SK-N-MC (cell line): ENCODE data around the gene WWTR1.
A peak's percentile ranks its signal among the peaks of the same experiment; 100 is the strongest.

Experiments used
- DNase-seq: peaks from one replicate; pipeline ENCODE4 v3.0.0-alpha.2; 2011; ENCODE audit warnings: low read depth, low spot score
- H3K27ac ChIP-seq: fragments of 200-600 bp; sonication (generic); 2 replicates; pipeline ENCODE4 v1.5.1; 2016; ENCODE audit warnings: mixed run types
- H3K36me3 ChIP-seq: fragments of 200-600 bp; sonication (generic); 2 replicates; pipeline ENCODE4 v1.6.1; 2017; ENCODE audit warnings: antibody characterized with exemption, low read length, mixed read lengths; ENCODE audit not compliant: insufficient read depth
- H3K4me3 ChIP-seq: fragments of 200-600 bp; sonication (generic); 2 replicates; pipeline ENCODE4 v1.5.1; 2016
- H3K9ac ChIP-seq: fragments of 200-600 bp; sonication (generic); 2 replicates; pipeline ENCODE4 v1.8.0; 2017; ENCODE audit warnings: mixed run types, mixed read lengths; ENCODE audit not compliant: insufficient read length
- H3K9me3 ChIP-seq: fragments of 200-600 bp; sonication (generic); 2 replicates; pipeline ENCODE4 v1.6.1; 2017; ENCODE audit warnings: low read depth, mild to moderate bottlenecking, antibody characterized with exemption, low read length, moderate library complexity, mixed read lengths
- EZH2 ChIP-seq: fragments of 200-600 bp; sonication (generic); IDR thresholded peaks from one replicate; pipeline ENCODE4 v1.6.1; 2017; ENCODE audit warnings: antibody characterized with exemption
- FOXP2 ChIP-seq: optimal IDR thresholded peaks from 2 replicates; pipeline ENCODE3; 2011; ENCODE audit warnings: mild to moderate bottlenecking, moderate library complexity; ENCODE audit not compliant: insufficient read depth; ENCODE audit errors: extremely low read length, control extremely low read depth
- POLR2AphosphoS5 ChIP-seq: IDR thresholded peaks from 2 replicates; pipeline ENCODE4 v1.6.1; 2012; ENCODE audit warnings: mild to moderate bottlenecking, low read depth, low read length, borderline replicate concordance

The WWTR1 gene

GRCh38 chr3:149588909-149589308 is 68.9 kb downstream of the WWTR1 start:
- Histone ChIP-seq H3K27ac (peak overlapping the region; percentile 67), H3K9me3 (no peaks in the 10 kb centered on the region), H3K4me3 (peak overlapping the region; percentile 54), H3K36me3 (no peaks in the 10 kb centered on the region), H3K9ac (no peak overlapping the region)
- TF ChIP-seq POLR2AphosphoS5 (no peak), FOXP2 (no peak), EZH2 (no peak)
- DNase-seq: no peak

- Histone ChIP-seq H3K27ac (no peak overlapping the region), H3K9ac (no peak overlapping the region), H3K36me3 (no peaks in the 10 kb centered on the region), H3K9me3 (no peaks in the 10 kb centered on the region), H3K4me3 (no peak overlapping the region)
- no peak for DNase-seq
- TF ChIP-seq POLR2AphosphoS5 (no peak), FOXP2 (no peak), EZH2 (no peak)
These were observed 70.4 kb downstream of the WWTR1 start for GRCh38 chr3:149587383-149587782.

DNA sequence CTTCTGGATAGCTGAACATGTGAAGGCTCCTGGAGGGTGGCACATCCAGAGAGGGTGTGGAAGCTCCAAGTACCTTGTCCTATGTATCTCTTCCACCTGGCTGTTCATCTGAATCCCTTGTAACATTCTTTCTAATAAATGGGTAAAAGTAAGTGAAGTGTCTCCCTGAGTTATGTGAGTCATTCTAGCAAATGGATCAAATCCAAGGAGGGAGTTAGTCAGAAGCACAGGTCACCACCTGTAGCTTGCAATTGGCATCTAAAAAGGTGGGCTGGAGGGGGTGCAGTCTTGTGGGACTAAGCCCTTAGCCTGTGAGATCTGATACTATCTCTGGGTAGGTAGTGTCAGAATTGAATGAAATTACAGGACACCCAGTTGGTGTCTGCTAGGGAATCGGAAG is 71.0 kb downstream of the WWTR1 start:
- H3K9ac ChIP-seq: no peak overlapping the region
- H3K27ac ChIP-seq: no peak overlapping the region
- no peaks in the 10 kb centered on the region for H3K36me3 ChIP-seq
- no peak overlapping the region for H3K4me3 ChIP-seq
- no peaks in the 10 kb centered on the region for H3K9me3 ChIP-seq
- no peak for DNase-seq
- TF ChIP-seq POLR2AphosphoS5 (no peak), EZH2 (no peak), FOXP2 (no peak)

- H3K9me3 ChIP-seq: no peaks in the 10 kb centered on the region
- DNase-seq: no peak
- H3K9ac ChIP-seq: no peak overlapping the region
- no peak overlapping the region for H3K4me3 ChIP-seq
- no peaks in the 10 kb centered on the region for H3K36me3 ChIP-seq
- no peak overlapping the region for H3K27ac ChIP-seq
- no peak for TF ChIP-seq POLR2AphosphoS5
- TF ChIP-seq EZH2: no peak
- no peak for TF ChIP-seq FOXP2
These were observed 72.5 kb downstream of the WWTR1 start for GRCh38 chr3:149585401-149585726.

- no peak for DNase-seq
- TF ChIP-seq POLR2AphosphoS5 (no peak), FOXP2 (no peak), EZH2 (no peak)
- Histone ChIP-seq H3K9ac (no peak overlapping the region), H3K9me3 (no peaks in the 10 kb centered on the region), H3K4me3 (no peak overlapping the region), H3K36me3 (no peaks in the 10 kb centered on the region), H3K27ac (no peak overlapping the region)
These were observed 73.7 kb downstream of the WWTR1 start for GRCh38 chr3:149583921-149584635.

GRCh38 chr3:149582395-149582794 is 75.4 kb downstream of the WWTR1 start:
- Histone ChIP-seq H3K36me3 (no peaks in the 10 kb centered on the region), H3K9ac (no peak overlapping the region), H3K9me3 (no peaks in the 10 kb centered on the region), H3K27ac (no peak overlapping the region; the same call in 1 of the 2 replicates), H3K4me3 (no peak overlapping the region)
- TF ChIP-seq EZH2: no peak
- TF ChIP-seq POLR2AphosphoS5: no peak
- no peak for TF ChIP-seq FOXP2
- DNase-seq: no peak

DNA sequence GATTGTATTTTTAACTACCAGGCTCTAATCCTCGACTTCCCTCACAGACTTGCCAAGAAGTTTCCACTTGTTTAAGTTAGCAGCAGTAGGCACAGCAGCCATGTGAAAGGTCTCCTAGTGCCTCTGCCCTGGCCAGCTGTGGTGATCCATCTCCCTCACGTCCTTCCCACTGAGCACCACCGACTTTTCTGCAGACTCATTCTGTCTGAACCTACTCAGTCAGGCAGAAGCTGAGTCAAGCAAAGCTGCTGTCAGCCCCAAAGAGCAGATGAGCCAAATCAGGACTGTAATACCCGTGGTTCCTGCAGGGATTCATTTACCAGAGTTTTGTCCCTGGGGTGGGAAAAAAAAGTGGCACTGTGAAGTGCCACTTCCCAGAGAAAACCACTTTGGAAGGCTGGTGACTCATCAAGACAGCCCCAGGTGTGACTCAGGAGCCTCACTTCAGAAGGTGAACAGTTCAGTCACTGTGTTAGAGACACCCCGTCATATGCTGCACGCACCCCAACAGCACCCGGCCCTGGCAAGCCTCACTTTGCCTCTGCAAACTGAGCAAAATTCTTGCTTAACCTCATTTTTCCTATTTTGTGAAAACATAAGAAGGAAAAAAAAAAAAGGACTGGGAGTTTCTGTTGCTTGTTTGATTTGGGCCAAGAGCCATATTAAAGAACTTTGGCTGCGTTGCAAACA is 76.0 kb downstream of the WWTR1 start:
- no peaks in the 10 kb centered on the region for H3K9me3 ChIP-seq
- no peak for TF ChIP-seq POLR2AphosphoS5
- TF ChIP-seq FOXP2: no peak
- TF ChIP-seq EZH2: no peak
- H3K4me3 ChIP-seq: peak overlapping the region; percentile 52
- no peak for DNase-seq
- H3K27ac ChIP-seq: peak overlapping the region; percentile 52
- H3K9ac ChIP-seq: no peak overlapping the region
- no peaks in the 10 kb centered on the region for H3K36me3 ChIP-seq

DNA sequence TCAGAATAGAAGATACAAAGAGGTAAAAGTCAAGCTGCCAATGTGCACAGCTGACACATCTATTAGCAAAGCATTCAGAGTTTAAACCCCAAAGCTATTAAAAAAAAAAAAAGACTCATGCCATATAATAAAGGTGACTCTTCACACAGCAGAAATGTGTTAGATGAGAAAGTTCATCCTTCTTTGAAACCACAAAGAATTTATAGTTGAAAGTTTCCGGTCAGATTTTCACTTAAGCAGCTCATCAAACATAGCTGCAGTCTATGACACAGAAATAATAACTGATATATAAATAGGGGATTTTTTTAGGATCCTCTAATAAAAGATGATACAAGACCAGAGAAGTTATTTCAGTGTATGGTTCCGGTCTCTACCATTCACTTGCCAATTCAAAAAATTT is 76.6 kb downstream of the WWTR1 start:
- H3K27ac ChIP-seq: peak overlapping the region; percentile 52
- H3K36me3 ChIP-seq: no peaks in the 10 kb centered on the region
- peak overlapping the region; percentile 52 for H3K4me3 ChIP-seq
- TF ChIP-seq POLR2AphosphoS5 (no peak), EZH2 (no peak)
- no peak for DNase-seq
- H3K9me3 ChIP-seq: no peaks in the 10 kb centered on the region
- H3K9ac ChIP-seq: no peak overlapping the region
